Astrocyte (in vitro differentiated cells and primary cell): ENCODE measurements around the gene LEMD1. TPM values are rescaled to one million over a fixed set of nuclear protein-coding genes. Genes with fewer than 3 reads are reported as not detected.

Experiments used
- DNase-seq: peaks from one replicate; pipeline ENCODE4 v3.0.0-alpha.2; 2010; ENCODE audit warnings: low read depth
- FAIRE-seq: peaks from 2 replicates; lab custom pipeline; 2011; peaks lifted over from hg19 to GRCh38; lab: Jason Lieb, UNC
- H2AFZ ChIP-seq: 2 replicates; pipeline ENCODE4 v1.6.0; 2012; ENCODE audit warnings: low read depth, low read length, inconsistent platforms
- H3K27ac ChIP-seq: 2 replicates; pipeline ENCODE4 v1.5.1; 2011; ENCODE audit warnings: low read depth, low read length, inconsistent platforms
- H3K27me3 ChIP-seq: 2 replicates; pipeline ENCODE4 v1.6.0; 2011; ENCODE audit warnings: low read length, inconsistent platforms; ENCODE audit not compliant: insufficient read depth
- H3K36me3 ChIP-seq: 2 replicates; pipeline ENCODE4 v1.5.1; 2011; ENCODE audit warnings: low read length, inconsistent platforms; ENCODE audit not compliant: insufficient read depth
- H3K4me1 ChIP-seq: 2 replicates; pipeline ENCODE4 v1.5.1; 2011; ENCODE audit warnings: low read length, inconsistent platforms; ENCODE audit not compliant: insufficient read depth
- H3K4me2 ChIP-seq: 2 replicates; pipeline ENCODE4 v1.6.0; 2012; ENCODE audit warnings: low read length, inconsistent platforms
- H3K4me3 ChIP-seq: 2 replicates; pipeline ENCODE4 v1.5.1; 2011; ENCODE audit warnings: low read depth, mild to moderate bottlenecking, low read length, inconsistent platforms; ENCODE audit not compliant: insufficient read depth
- H3K79me2 ChIP-seq: 2 replicates; pipeline ENCODE4 v1.6.0; 2012; ENCODE audit warnings: mild to moderate bottlenecking, low read length, inconsistent platforms; ENCODE audit not compliant: insufficient read depth
- H3K9ac ChIP-seq: 2 replicates; pipeline ENCODE4 v1.6.0; 2012; ENCODE audit warnings: mild to moderate bottlenecking, low read length, inconsistent platforms
- H3K9me3 ChIP-seq: 2 replicates; pipeline ENCODE4 v1.5.1; 2012; ENCODE audit warnings: low read depth, mild to moderate bottlenecking, low read length, inconsistent platforms; ENCODE audit not compliant: insufficient read depth
- H4K20me1 ChIP-seq: 2 replicates; pipeline ENCODE4 v1.6.0; 2012; ENCODE audit warnings: low read length, inconsistent platforms; ENCODE audit not compliant: insufficient read depth
- H3K27ac Mint-ChIP-seq: one replicate; pipeline ENCODE4 v1.8.0; 2021; ENCODE audit warnings: mild to moderate bottlenecking, mixed read lengths; ENCODE audit not compliant: unreplicated experiment
- H3K27me3 Mint-ChIP-seq: one replicate; pipeline ENCODE4 v1.8.0; 2021; ENCODE audit warnings: low read depth, mixed read lengths; ENCODE audit not compliant: unreplicated experiment
- H3K36me3 Mint-ChIP-seq: one replicate; pipeline ENCODE4 v1.8.0; 2021; ENCODE audit warnings: low read depth, mixed read lengths; ENCODE audit not compliant: unreplicated experiment
- H3K4me1 Mint-ChIP-seq: one replicate; pipeline ENCODE4 v1.8.0; 2021; ENCODE audit warnings: low read depth, mixed read lengths; ENCODE audit not compliant: unreplicated experiment
- H3K4me3 Mint-ChIP-seq: one replicate; pipeline ENCODE4 v1.8.0; 2021; ENCODE audit warnings: mild to moderate bottlenecking, moderate library complexity, mixed read lengths; ENCODE audit not compliant: unreplicated experiment
- H3K9me3 Mint-ChIP-seq: one replicate; pipeline ENCODE4 v1.8.0; 2021; ENCODE audit warnings: mild to moderate bottlenecking, mixed read lengths; ENCODE audit not compliant: unreplicated experiment
- EZH2 ChIP-seq: IDR thresholded peaks from 2 replicates; pipeline ENCODE4 v1.6.1; 2012; ENCODE audit warnings: mild to moderate bottlenecking, low read length, inconsistent platforms; ENCODE audit not compliant: insufficient read depth
- total RNA-seq: library from RNA; stranded (reverse); gene quantifications from 2 replicates; pipeline ENCODE4 v1.2.1, GENCODE V29; 2021
- TF ChIP-seq, protein P1 (sequence below): IDR thresholded peaks from 2 replicates; pipeline ENCODE4 v1.5.1; 2011; ENCODE audit warnings: low read depth, mild to moderate bottlenecking, inconsistent platforms, low read length, moderate library complexity; ENCODE audit not compliant: insufficient read depth

The LEMD1 gene
- total RNA-seq, 1 donor from 2014 or later, result 3.1 TPM

DNA sequence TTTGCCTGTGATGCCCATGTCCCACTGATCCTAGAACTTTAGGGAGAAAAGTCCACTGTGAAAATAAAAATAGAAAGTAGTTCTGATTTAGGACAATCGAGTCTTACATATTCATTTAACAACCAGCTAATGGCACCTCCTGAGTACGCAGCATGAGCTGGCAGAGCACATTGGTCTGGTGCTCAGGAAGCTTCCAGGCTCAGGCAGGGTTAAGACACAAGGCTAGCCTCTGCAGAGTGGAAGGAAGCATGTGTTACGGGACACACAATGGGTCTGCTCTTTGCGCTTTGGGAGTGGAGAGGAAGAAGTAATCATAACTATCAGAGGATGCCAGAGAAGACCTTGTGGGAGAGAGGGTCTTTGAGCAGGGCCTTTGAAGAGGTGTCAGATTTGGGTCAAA lies 61.0 kb downstream of the LEMD1 start:
- Histone ChIP-seq H3K4me1 (peaks cover 12% of the 10 kb centered on the region), H3K36me3 (no peaks in the 10 kb centered on the region), H3K4me3 (no peak overlapping the region), H3K9me3 (no peaks in the 10 kb centered on the region), H3K9ac (no peak overlapping the region), H3K27ac (no peak overlapping the region), H2AFZ (no peak overlapping the region), H4K20me1 (no peaks in the 10 kb centered on the region), H3K4me2 (no peak overlapping the region), H3K27me3 (peaks cover 8% of the 10 kb centered on the region), H3K79me2 (no peaks in the 10 kb centered on the region)
- no peaks in the 10 kb centered on the region for H3K36me3 Mint-ChIP-seq
- peaks cover 9% of the 10 kb centered on the region for H3K4me1 Mint-ChIP-seq
- peaks cover 7% of the 10 kb centered on the region for H3K27me3 Mint-ChIP-seq
- TF ChIP-seq, protein P1, sequence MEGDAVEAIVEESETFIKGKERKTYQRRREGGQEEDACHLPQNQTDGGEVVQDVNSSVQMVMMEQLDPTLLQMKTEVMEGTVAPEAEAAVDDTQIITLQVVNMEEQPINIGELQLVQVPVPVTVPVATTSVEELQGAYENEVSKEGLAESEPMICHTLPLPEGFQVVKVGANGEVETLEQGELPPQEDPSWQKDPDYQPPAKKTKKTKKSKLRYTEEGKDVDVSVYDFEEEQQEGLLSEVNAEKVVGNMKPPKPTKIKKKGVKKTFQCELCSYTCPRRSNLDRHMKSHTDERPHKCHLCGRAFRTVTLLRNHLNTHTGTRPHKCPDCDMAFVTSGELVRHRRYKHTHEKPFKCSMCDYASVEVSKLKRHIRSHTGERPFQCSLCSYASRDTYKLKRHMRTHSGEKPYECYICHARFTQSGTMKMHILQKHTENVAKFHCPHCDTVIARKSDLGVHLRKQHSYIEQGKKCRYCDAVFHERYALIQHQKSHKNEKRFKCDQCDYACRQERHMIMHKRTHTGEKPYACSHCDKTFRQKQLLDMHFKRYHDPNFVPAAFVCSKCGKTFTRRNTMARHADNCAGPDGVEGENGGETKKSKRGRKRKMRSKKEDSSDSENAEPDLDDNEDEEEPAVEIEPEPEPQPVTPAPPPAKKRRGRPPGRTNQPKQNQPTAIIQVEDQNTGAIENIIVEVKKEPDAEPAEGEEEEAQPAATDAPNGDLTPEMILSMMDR, result no peak
- TF ChIP-seq EZH2, result no peak
- DNase-seq (no peak), FAIRE-seq (no peak)
- H3K9me3 Mint-ChIP-seq, result no peaks in the 10 kb centered on the region
- no peak overlapping the region for H3K4me3 Mint-ChIP-seq
- H3K27ac Mint-ChIP-seq, result no peak overlapping the region

DNA sequence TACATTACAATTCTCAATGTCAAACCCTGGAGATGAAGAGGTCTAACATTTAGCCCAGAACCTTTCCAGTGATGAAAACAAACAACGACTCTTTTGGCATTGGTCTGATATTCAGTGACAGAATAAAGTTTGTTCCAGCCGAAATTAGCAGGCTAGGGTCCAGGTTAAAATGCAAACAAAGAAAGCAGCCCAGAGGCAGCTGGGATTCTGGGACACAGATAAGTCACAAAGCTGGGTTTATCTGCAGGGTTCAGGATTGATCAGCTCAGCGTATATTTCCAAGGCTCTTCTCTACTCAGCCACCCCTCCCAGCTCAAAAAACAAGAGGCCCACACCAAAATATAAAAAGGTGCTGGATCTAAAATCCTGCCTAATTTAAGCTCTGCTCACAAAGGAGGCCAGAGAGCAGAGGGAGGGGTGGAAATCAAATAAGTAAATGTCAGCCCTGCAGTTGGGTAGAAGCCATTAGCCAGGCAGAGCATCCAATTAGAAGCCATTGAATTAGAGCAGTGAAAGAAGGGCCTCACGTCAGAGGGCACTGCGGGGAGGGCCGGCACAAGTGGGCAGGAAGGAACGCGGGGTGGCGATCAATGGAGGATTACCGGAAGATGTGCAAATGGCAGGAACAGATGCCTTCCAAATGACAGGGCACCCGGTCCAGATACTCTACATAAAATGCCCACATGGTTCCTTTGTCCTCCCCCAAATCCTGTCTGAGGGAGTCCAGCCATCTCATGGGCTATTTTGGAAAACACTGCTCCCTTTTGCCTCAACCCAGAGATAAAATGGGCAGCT lies 61.9 kb downstream of the LEMD1 start:
- no peak overlapping the region for H3K27ac Mint-ChIP-seq

More for the DNA sequence above, 61.9 kb downstream of the LEMD1 start:
- Mint-ChIP-seq H3K27me3 (peaks cover 7% of the 10 kb centered on the region), H3K9me3 (no peaks in the 10 kb centered on the region), H3K4me3 (no peak overlapping the region), H3K4me1 (peaks cover 5% of the 10 kb centered on the region), H3K36me3 (no peaks in the 10 kb centered on the region)
- DNase-seq, result no peak
- H2AFZ ChIP-seq, result no peak overlapping the region
- H3K9ac ChIP-seq, result no peak overlapping the region
- peaks cover 13% of the 10 kb centered on the region for H3K4me1 ChIP-seq
- FAIRE-seq, result no peak
- no peak overlapping the region for H3K27ac ChIP-seq
- H3K27me3 ChIP-seq, result peaks cover 8% of the 10 kb centered on the region
- H3K36me3 ChIP-seq, result no peaks in the 10 kb centered on the region
- TF ChIP-seq, protein P1, result no peak
- no peak for TF ChIP-seq EZH2
- no peak overlapping the region for H3K4me2 ChIP-seq
- no peaks in the 10 kb centered on the region for H3K79me2 ChIP-seq
- H3K4me3 ChIP-seq, result no peak overlapping the region
- no peaks in the 10 kb centered on the region for H4K20me1 ChIP-seq
- H3K9me3 ChIP-seq, result no peaks in the 10 kb centered on the region
